ENCODE measurements around the gene GPR85. TPM values are rescaled to one million over a fixed set of nuclear protein-coding genes. Genes with fewer than 3 reads are reported as not detected.

GPR85 gene
- total RNA-seq: 0.48 and 1.1 TPM in 2 replicates

GRCh38 chr7:113086431-113086888 is at the start of gene GPR85:
Gene GPR85 (minus strand): TSS chr7:113086827. CDS start chr7:113084721, 2,106 bp downstream.

GRCh38 chr7:113118074-113118959 is 31.7 kb upstream of the GPR85 start, which contains the start of gene SMIM30:
Gene SMIM30 (minus strand): TSS chr7:113118554. CDS start chr7:113117578, 976 bp downstream.

Other genes with a start within 250 kb of the GPR85 start
- gene SMIM30, start 31.7 kb upstream of the GPR85 start, total RNA-seq: 66.9 and 68.9 TPM in 2 replicates

All from tracheal epithelial cell (primary cell).